Coronary artery (tissue), 2 donors: ENCODE data around the gene SEMA6A.

Experiments used
- DNase-seq: peaks from one replicate; pipeline ENCODE4 v3.0.0-alpha.2; 2017; ENCODE audit warnings: low spot score
- H3K27ac ChIP-seq, 2 donors: fragments of 200-600 bp; sonication (generic); one replicate each; pipeline ENCODE4 v1.5.1; 2016 to 2019
- H3K4me3 ChIP-seq: fragments of 200-600 bp; sonication (generic); 2 replicates; pipeline ENCODE4 v1.5.1; 2016; ENCODE audit warnings: mild to moderate bottlenecking, moderate library complexity
- TF ChIP-seq, protein P1 (sequence below): fragments of 200-600 bp; sonication (generic); IDR thresholded peaks from one replicate; pipeline ENCODE4 v1.5.1; 2019; ENCODE audit warnings: antibody characterized with exemption

The SEMA6A gene

DNA sequence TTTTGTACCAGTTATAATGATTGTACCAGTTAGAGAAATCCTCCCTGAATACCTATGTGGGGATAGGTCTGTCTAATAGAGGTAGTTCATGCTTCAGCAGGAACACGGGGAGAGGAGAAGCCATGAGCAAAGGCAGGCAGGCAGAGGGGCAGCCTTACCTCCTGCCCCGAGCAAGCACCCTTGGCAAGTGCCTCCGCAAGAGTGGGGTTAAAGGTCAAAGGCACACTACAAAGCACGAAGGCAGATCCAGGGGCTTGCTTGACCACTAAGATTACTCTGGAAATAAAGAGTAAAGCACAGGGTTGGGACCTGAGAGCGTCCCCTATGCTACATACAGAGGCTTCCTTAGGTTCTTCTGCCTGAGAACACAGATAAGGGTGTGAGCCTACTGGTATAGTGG lies 100.9 kb downstream of the SEMA6A start:
- no peak overlapping the region for H3K4me3 ChIP-seq
- DNase-seq: no peak
- TF ChIP-seq, protein P1, sequence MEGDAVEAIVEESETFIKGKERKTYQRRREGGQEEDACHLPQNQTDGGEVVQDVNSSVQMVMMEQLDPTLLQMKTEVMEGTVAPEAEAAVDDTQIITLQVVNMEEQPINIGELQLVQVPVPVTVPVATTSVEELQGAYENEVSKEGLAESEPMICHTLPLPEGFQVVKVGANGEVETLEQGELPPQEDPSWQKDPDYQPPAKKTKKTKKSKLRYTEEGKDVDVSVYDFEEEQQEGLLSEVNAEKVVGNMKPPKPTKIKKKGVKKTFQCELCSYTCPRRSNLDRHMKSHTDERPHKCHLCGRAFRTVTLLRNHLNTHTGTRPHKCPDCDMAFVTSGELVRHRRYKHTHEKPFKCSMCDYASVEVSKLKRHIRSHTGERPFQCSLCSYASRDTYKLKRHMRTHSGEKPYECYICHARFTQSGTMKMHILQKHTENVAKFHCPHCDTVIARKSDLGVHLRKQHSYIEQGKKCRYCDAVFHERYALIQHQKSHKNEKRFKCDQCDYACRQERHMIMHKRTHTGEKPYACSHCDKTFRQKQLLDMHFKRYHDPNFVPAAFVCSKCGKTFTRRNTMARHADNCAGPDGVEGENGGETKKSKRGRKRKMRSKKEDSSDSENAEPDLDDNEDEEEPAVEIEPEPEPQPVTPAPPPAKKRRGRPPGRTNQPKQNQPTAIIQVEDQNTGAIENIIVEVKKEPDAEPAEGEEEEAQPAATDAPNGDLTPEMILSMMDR: no peak
- H3K27ac ChIP-seq: no peak overlapping the region

DNA sequence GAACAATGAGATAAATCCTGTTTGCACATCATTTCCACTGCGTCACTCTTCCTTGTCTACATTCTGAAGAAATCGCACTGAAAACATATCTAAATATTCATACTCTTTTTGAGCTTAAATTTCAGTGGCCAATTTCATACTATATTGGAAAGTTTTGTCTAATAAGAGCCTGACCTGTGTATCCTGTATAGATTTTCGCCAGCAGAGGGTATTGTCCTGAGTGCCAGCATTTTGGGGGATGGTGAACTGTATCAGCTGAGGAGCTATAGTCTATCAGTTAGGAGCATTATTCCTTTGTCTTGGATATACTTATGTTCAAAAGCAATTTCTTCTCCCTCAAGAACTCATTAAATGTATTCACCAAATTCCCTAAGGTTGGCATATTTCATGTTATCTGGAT lies 102.3 kb downstream of the SEMA6A start:
- TF ChIP-seq, protein P1: no peak
- DNase-seq: no peak
- H3K27ac ChIP-seq: no peak overlapping the region
- H3K4me3 ChIP-seq: no peak overlapping the region

DNA sequence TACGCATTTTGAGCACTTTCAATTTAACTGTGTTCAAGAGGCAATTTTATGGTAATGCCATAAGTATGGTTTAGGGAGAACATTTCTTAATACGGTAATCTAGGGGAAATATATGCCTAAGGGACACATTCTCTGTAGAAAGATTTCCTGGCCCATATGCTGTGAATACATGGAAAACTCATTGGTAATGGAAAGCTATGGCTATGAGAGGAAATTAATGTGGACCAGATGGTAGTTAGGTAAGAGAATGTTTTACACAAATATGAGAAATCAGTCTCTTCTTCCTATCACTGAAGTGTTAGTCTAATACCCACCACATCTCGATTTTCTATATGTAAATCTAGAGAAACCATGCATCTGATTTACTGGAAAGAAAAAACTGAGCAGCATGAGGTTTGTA lies 105.0 kb downstream of the SEMA6A start:
- H3K27ac ChIP-seq: no peak overlapping the region
- no peak overlapping the region for H3K4me3 ChIP-seq
- no peak for DNase-seq
- TF ChIP-seq, protein P1: no peak

DNA sequence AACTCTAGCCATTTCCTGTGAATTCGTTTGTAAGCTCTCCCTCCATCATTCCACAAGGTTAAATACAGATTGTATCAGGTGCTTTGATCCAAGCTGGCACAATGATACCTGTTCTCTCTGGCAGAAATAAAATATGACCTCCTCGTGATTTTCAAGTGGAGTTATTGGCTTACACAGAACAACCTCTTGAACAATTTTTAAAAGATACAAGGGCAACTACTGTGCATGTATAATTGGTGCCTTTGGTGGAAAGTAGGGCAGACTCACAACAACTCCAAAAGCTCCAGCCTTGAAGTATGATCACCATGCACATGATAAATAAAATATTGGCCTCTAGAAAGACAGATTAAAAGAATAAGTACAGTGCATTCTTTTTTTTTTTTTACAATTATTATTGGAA lies 106.0 kb downstream of the SEMA6A start:
- Histone ChIP-seq H3K4me3 (no peak overlapping the region), H3K27ac (no peak overlapping the region)
- DNase-seq: no peak
- TF ChIP-seq, protein P1: no peak

DNA sequence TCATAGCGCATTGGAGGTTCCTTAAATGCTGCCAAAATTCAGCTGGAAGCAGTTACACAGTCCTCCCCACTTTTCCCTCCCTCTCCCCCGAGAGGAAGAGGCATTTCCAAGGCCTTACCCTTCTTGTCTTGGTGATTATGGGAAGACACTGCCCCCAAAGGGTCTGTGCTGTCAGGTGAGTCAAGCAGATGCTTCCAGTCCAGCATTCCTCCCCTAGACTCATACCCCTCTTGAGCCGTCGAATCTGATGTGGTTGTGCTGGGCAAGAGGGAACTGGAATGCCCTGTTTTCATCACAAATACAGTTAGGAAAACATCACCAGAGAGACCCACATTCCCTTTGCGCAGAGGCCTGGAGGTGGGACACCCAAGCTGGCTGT lies 107.2 kb downstream of the SEMA6A start:
- Histone ChIP-seq H3K27ac (peak overlapping the region in 1 of 2 donors; percentile 16), H3K4me3 (no peak overlapping the region)
- TF ChIP-seq, protein P1: no peak
- DNase-seq: no peak

DNA sequence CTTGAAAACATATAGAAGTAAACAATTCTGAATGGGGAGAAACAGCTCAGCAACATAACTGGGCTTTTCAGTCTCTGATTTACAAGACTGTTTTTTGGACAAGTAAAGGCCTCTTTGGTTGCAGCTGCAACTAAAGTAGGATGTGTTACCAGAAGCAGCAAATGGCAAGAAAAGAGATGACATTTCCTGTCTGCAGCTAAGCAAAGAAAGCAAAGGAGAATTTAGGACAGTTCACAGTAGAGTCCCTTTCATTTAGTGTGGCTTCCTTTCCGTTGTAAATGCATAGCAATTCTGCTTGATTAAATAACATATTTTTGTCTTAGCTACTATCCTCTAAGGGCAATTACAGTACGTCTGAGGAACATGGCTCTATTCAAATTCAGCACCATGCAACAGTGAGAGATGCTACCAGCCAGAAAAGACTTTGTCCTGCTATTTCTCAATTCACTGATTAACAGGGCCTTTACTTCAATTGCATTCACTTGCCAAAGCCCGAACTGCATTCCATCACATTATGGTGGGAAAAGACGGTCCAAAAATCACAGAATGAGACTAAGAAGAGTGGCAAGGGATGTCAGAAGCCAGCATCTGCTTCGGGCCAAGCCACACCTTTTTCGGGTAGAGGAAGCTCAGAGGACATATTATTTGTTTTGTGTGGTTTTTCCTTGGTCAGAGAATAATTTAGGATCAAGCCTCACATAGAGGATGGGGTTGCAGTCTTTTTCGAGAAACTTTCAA lies 107.7 kb downstream of the SEMA6A start:
- TF ChIP-seq, protein P1: no peak
- no peak overlapping the region for H3K4me3 ChIP-seq
- no peak for DNase-seq
- H3K27ac ChIP-seq: no peak overlapping the region

DNA sequence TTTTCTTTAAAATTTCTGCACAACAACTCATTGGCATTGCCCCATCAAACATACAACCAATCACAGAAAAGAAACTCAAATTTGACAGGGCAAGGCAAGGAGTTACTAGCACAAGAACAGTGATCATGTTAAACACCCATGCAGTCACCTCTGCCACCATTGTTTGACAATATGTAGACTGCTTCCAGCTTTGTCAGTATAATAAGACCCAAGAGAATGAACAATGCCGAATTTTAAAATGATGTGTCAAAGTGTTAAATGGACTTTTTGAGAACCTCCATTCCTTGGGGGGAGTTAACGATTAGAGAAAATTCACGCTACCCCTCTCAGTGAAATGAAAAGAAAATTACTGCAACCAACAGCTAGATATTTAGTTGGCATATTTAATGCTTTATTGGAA lies 109.2 kb downstream of the SEMA6A start:
- TF ChIP-seq, protein P1: no peak
- Histone ChIP-seq H3K27ac (no peak overlapping the region), H3K4me3 (no peak overlapping the region)
- DNase-seq: no peak
